CD4-positive, alpha-beta T cell treated with Interleukin-1 beta for 1 hour (primary cell): ENCODE data around the gene ARHGEF1.

Experiments used
- DNase-seq, 2 donors: peaks; one replicate each; pipeline ENCODE4 v3.0.0-alpha.2; 2020 to 2022

ARHGEF1 gene

GRCh38 chr19:41919948-41920712 is 37.1 kb downstream of the ARHGEF1 start:
- no peak for DNase-seq

DNA sequence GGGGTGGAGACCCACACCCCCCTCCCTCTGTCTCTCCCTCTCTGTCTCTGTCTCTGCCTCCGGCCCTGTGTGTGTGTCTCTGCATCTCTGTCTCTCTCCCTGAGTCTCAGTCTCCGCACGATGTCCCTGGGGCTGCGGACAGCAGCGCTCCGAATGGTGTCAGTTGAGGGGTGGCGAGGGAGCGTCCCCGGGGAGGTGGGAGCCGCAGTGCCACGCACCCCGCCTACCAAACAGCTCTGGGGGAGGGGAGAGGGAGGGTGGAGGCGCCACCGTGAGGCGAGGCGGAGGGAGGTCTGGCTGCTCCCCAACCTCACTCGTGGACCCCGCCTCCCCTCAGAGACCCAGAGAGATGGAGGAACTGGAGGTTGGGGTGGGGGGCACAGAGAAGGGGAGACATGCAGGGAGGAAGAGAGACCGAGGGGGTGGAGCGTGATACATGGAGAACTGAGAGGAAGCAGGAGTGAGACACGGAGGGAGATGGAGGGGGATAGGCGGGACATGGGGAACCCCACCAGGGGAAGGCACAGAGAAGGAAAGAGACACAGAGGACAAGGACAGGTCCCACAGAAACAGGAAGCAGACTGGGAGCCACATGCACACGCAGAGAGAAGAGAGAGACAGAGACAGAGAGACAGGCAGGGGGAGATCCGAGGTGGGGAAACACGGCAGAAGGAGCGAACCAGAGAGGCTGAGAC is 38.0 kb downstream of the ARHGEF1 start:
- DNase-seq = no peak

GRCh38 chr19:41921577-41922576 is 38.9 kb downstream of the ARHGEF1 start:
- no peak for DNase-seq

GRCh38 chr19:41922585-41922984 is 39.6 kb downstream of the ARHGEF1 start:
- no peak for DNase-seq

GRCh38 chr19:41923045-41923788 is 40.2 kb downstream of the ARHGEF1 start:
- no peak for DNase-seq

GRCh38 chr19:41924151-41925145 is 41.5 kb downstream of the ARHGEF1 start:
- DNase-seq = no peak

GRCh38 chr19:41925208-41926003 is 42.4 kb downstream of the ARHGEF1 start:
- DNase-seq = no peak

GRCh38 chr19:41926028-41926762 is 43.2 kb downstream of the ARHGEF1 start:
- no peak for DNase-seq

GRCh38 chr19:41926763-41927496 is 43.9 kb downstream of the ARHGEF1 start:
- DNase-seq = no peak

DNA sequence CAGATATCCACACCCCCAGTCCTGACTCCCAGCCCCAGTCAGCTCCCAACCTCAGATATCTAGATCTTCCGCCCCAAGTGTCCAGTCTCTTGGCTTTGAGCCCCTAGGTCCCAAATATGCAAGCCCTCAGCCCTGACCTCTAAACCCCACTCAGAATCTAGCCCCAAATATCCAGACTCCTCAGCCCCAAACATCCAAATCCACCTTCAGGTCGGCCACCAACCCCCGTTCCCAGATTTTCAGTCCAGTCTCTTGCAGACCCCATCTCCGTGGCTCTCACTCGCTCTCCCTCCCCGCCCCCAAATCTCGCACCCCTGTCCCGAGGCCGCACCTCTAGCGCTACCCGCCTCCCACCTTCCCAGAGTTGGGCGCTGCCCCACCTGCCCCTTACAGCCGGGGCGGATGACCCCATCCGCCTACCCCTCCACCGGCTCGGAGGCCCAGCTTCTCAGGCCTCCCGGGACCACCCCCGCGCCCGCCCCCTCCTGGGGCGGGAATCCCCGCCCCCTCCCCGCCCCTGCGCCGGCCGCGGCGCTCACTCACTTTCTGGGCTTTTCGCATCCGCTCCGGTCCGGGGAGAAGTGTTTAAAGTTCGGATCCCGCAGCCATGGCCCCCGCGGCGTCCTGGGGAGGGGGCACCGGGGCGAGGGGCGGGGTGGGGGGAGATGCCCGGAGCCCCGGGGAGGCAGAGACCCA is 44.7 kb downstream of the ARHGEF1 start:
- DNase-seq = peak in 1 of 2 donors; percentile 49

- DNase-seq = no peak
Observed at GRCh38 chr19:41928221-41928683, 45.3 kb downstream of the ARHGEF1 start, which contains the start of gene ERFL. Gene ERFL (minus strand): TSS chr19:41928449. CDS start chr19:41912919, 15,530 bp downstream.

DNA sequence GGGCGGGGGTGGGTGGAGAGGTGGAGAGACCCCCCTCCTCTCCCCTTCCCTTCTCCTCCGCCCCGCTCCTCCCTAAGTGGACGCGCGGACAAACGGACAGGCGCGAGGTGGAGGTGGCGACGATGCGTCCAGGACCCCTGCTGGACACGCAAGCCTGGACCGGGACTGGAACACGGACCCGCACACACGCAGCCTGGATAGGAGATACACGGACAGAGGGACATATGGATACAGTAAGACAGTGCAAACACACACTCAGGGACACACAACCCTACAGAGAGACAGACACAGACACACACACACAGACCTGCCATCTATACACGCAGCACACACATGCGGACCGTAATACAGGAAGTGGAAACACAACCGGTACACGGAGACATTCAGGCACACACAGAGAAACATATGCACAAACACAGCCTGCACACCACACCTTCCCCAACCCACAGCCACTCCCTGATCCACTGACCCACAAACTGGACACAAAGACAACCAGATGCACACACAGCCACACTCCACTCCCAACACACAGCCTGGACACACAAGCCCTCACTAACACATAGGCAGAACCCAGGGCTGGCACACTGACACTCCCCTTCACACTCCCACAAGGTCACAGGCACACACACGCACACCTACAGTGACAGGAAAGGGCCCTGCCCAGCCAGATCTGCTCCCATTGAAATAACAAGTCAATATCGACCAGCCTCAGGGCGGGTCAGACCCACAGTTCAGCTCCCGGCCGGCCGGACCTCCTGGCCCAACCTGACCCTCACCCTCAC is 46.0 kb downstream of the ARHGEF1 start:
- peak; percentile 51 to 55 for DNase-seq

DNA sequence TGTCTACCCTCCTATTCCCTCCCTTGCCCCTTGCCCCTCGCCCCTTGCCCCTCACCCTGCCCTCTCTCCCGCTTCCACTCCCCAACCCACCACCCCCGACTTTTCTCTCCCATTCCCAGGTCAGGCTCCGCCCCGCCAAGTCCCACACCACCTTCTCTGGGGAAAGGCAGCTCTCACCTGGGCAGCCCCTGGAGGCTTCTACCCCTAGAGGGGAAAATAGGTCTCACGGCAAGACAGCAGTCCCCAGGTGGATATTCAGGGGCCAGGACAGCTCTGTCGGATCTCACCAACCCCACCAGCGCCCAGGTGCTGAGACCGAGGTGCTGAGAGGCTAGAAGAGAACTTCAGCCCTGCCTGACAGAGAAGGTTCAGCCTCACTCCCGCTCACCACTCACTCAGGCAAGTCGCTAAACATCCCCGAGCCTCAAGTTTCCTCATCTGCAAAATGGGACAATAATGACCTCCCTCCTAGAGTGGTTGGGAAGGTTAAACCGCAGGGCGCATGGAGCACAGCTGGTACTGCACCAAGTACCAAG is 46.6 kb downstream of the ARHGEF1 start:
- DNase-seq = no peak

DNA sequence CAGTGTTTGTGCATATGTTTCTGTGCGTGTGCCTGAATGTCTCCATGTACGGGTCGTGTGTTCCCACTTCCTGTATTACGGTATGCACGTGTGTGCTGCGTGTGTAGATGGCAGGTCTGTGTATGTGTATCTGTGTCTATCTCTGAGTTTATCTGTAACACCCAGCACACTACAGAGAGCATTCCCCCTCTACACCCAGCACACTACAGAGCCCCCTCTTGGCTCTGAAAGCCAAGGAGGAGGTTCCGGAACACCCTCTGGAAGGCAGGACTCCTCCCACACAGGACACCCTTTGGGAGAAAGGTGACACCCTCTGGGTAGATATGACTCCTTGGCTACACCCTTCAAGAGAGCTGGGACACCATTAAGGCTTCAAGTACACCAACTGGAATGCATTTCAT is 47.3 kb downstream of the ARHGEF1 start:
- DNase-seq = no peak

- DNase-seq = no peak
Observed at GRCh38 chr19:41930926-41931592, 48.1 kb downstream of the ARHGEF1 start.

DNA sequence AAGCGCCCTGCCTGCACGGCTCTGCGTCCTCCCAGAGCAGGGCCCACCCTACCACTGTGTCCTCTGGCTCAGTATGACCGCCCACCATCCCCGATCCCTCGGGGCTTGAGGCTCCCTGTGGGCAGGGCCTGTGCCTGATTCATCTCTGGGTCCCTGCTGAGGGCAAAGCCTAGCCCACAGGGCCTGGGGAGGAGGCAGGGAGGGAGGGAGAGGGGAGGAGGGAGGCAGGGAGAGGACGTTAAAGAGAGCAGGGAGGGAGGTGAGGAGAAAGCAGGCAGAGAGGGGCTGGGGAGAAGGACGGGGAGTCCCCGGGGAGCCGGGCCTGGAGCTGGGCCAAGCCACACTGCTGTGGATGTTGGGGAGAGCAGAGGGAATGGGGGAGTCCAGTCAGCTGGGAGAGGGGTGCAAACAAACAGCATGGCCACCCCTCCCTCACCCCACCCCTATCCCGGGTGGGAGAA is 49.3 kb downstream of the ARHGEF1 start:
- DNase-seq = no peak
